IMR-90 (cell line): ENCODE data around the gene NXPH4.

ENCODE experiments used
- BHLHE40 ChIP-seq: fragments of 150-350 bp; IDR thresholded peaks from 2 replicates; pipeline ENCODE4 v1.6.1; 2016; ENCODE audit warnings: mild to moderate bottlenecking, low read depth, low read length
- CEBPB ChIP-seq: IDR thresholded peaks from 2 replicates; pipeline ENCODE4 v1.6.1; 2012; ENCODE audit warnings: low read depth, low read length, improper control_type of control experiment
- CHD1 ChIP-seq: IDR thresholded peaks from 2 replicates; pipeline ENCODE4 v1.6.1; 2012; ENCODE audit warnings: low read depth, low read length, improper control_type of control experiment
- ELK1 ChIP-seq: fragments of 150-350 bp; IDR thresholded peaks from 2 replicates; pipeline ENCODE4 v1.6.1; 2016; ENCODE audit warnings: low read depth, mild to moderate bottlenecking, low read length, moderate library complexity, borderline replicate concordance
- FOS ChIP-seq: fragments of 150-350 bp; IDR thresholded peaks from 2 replicates; pipeline ENCODE4 v1.6.1; 2016; ENCODE audit warnings: low read depth, low read length
- MAZ ChIP-seq: IDR thresholded peaks from 2 replicates; pipeline ENCODE4 v1.6.1; 2012; ENCODE audit warnings: low read depth, mild to moderate bottlenecking, low read length, improper control_type of control experiment, moderate library complexity, borderline replicate concordance
- MXI1 ChIP-seq: IDR thresholded peaks from 2 replicates; pipeline ENCODE4 v1.6.1; 2012; ENCODE audit warnings: low read depth, mild to moderate bottlenecking, low read length, moderate library complexity, borderline replicate concordance
- POLR2A ChIP-seq: IDR thresholded peaks from 2 replicates; pipeline ENCODE4 v1.6.1; 2012; ENCODE audit warnings: mild to moderate bottlenecking, low read depth, low read length
- RAD21 ChIP-seq: IDR thresholded peaks from 2 replicates; pipeline ENCODE4 v1.6.1; 2012; ENCODE audit warnings: low read length, improper control_type of control experiment
- RFX5 ChIP-seq: IDR thresholded peaks from 2 replicates; pipeline ENCODE4 v1.8.0; 2012; ENCODE audit warnings: low read depth, mild to moderate bottlenecking, low read length, moderate library complexity
- SMC3 ChIP-seq: fragments of 150-350 bp; IDR thresholded peaks from 2 replicates; pipeline ENCODE4 v1.6.1; 2016; ENCODE audit warnings: low read depth, mild to moderate bottlenecking, antibody characterized with exemption, low read length, moderate library complexity
- TF ChIP-seq, protein P1 (sequence below): conservative IDR thresholded peaks from 2 replicates; pipeline ENCODE4 v1.5.1; 2012; ENCODE audit warnings: mild to moderate bottlenecking, low read depth, low read length, improper control_type of control experiment
- TF ChIP-seq, protein P2 (sequence below): fragments of 150-350 bp; IDR thresholded peaks from 2 replicates; pipeline ENCODE4 v1.6.1; 2017; ENCODE audit warnings: mild to moderate bottlenecking, antibody characterized with exemption, low read length, low read depth

- TF ChIP-seq, protein P1, sequence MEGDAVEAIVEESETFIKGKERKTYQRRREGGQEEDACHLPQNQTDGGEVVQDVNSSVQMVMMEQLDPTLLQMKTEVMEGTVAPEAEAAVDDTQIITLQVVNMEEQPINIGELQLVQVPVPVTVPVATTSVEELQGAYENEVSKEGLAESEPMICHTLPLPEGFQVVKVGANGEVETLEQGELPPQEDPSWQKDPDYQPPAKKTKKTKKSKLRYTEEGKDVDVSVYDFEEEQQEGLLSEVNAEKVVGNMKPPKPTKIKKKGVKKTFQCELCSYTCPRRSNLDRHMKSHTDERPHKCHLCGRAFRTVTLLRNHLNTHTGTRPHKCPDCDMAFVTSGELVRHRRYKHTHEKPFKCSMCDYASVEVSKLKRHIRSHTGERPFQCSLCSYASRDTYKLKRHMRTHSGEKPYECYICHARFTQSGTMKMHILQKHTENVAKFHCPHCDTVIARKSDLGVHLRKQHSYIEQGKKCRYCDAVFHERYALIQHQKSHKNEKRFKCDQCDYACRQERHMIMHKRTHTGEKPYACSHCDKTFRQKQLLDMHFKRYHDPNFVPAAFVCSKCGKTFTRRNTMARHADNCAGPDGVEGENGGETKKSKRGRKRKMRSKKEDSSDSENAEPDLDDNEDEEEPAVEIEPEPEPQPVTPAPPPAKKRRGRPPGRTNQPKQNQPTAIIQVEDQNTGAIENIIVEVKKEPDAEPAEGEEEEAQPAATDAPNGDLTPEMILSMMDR = no peak
- TF ChIP-seq ELK1 (no peak), MXI1 (no peak), CEBPB (no peak), FOS (no peak), POLR2A (no peak), RAD21 (no peak), MAZ (no peak), SMC3 (no peak), BHLHE40 (no peak), RFX5 (no peak), CHD1 (no peak)
- TF ChIP-seq, protein P2, sequence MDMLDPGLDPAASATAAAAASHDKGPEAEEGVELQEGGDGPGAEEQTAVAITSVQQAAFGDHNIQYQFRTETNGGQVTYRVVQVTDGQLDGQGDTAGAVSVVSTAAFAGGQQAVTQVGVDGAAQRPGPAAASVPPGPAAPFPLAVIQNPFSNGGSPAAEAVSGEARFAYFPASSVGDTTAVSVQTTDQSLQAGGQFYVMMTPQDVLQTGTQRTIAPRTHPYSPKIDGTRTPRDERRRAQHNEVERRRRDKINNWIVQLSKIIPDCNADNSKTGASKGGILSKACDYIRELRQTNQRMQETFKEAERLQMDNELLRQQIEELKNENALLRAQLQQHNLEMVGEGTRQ = no peak
These were observed 22.8 kb upstream of the NXPH4 start for GRCh38 chr12:57193706-57194245.
